GM23248 (cell line): Measurements from ENCODE around the gene ZC3H18. TPM values are rescaled to one million over a fixed set of nuclear protein-coding genes. Genes with fewer than 3 reads are reported as not detected.

Experiments used
- DNase-seq: peaks from one replicate; pipeline ENCODE4 v3.0.0-alpha.2; 2015
- H2AFZ ChIP-seq: fragments of 200-600 bp; sonication (generic); 2 replicates; pipeline ENCODE4 v1.6.1; 2016; ENCODE audit warnings: antibody characterized with exemption
- H3F3A ChIP-seq: fragments of 200-600 bp; sonication (generic); 2 replicates; pipeline ENCODE4 v1.6.1; 2016; ENCODE audit warnings: mild to moderate bottlenecking, antibody characterized with exemption, mixed run types; ENCODE audit not compliant: insufficient read depth
- H3K27ac ChIP-seq: fragments of 200-600 bp; sonication (generic); 2 replicates; pipeline ENCODE4 v1.5.1; 2016; ENCODE audit warnings: mild to moderate bottlenecking
- H3K27me3 ChIP-seq: fragments of 200-600 bp; sonication (generic); replicated peaks from 2 replicates; pipeline ENCODE4 v1.6.1; 2016; ENCODE audit warnings: mild to moderate bottlenecking; ENCODE audit not compliant: insufficient read depth
- H3K36me3 ChIP-seq: fragments of 200-600 bp; sonication (generic); 2 replicates; pipeline ENCODE4 v1.6.1; 2016; ENCODE audit warnings: low read depth, mild to moderate bottlenecking
- H3K4me1 ChIP-seq: fragments of 200-600 bp; sonication (generic); 2 replicates; pipeline ENCODE4 v1.6.1; 2016; ENCODE audit warnings: mild to moderate bottlenecking; ENCODE audit not compliant: insufficient read depth
- H3K4me2 ChIP-seq: fragments of 200-600 bp; sonication (generic); one replicate; pipeline ENCODE4 v1.6.1; 2016; ENCODE audit warnings: mild to moderate bottlenecking; ENCODE audit not compliant: unreplicated experiment
- H3K4me3 ChIP-seq: fragments of 200-600 bp; sonication (generic); 2 replicates; pipeline ENCODE4 v1.5.1; 2016; ENCODE audit warnings: mild to moderate bottlenecking
- H3K79me2 ChIP-seq: fragments of 200-600 bp; sonication (generic); 2 replicates; pipeline ENCODE4 v1.6.1; 2016; ENCODE audit warnings: mild to moderate bottlenecking; ENCODE audit not compliant: insufficient read depth
- H3K9ac ChIP-seq: fragments of 200-600 bp; sonication (generic); 2 replicates; pipeline ENCODE4 v1.6.1; 2016; ENCODE audit warnings: mild to moderate bottlenecking
- H3K9me2 ChIP-seq: fragments of 200-600 bp; sonication (generic); 2 replicates; pipeline ENCODE4 v1.6.1; 2016; ENCODE audit warnings: mixed run types, mild to moderate bottlenecking, moderate library complexity; ENCODE audit not compliant: insufficient read depth
- H3K9me3 ChIP-seq: fragments of 200-600 bp; sonication (generic); one replicate; pipeline ENCODE4 v1.6.1; 2017; ENCODE audit warnings: low read depth
- H4K20me1 ChIP-seq: fragments of 200-600 bp; sonication (generic); 2 replicates; pipeline ENCODE4 v1.6.0; 2016; ENCODE audit not compliant: insufficient read depth
- EZH2 ChIP-seq: fragments of 200-600 bp; sonication (generic); IDR thresholded peaks from 2 replicates; pipeline ENCODE4 v1.6.1; 2018; ENCODE audit warnings: antibody characterized with exemption, mild to moderate bottlenecking; ENCODE audit not compliant: insufficient read depth, poor library complexity, severe bottlenecking
- EZH2phosphoT487 ChIP-seq: fragments of 200-600 bp; sonication (generic); IDR thresholded peaks from 2 replicates; pipeline ENCODE4 v1.6.1; 2018; ENCODE audit warnings: antibody characterized with exemption, moderate library complexity, mild to moderate bottlenecking, low read depth; ENCODE audit not compliant: insufficient read depth
- WGBS, 2 experiments: methylation state at CpG; one replicate each; pipeline ENCODE4 v1.1.6; 2015 to 2017; ENCODE audit warnings: low lambda C conversion rate in 2 of 2, low coverage in 1 of 2; ENCODE audit errors: missing lambda C conversion rate in 2 of 2; 5-methylcytosine and 5-hydroxymethylcytosine counted together
- in situ Hi-C: fragments of 300-500 bp; cut with MboI; formaldehyde crosslinking; loops from 2 replicates; pipeline ENCODE4 v1.15.0; 2020
- polyA plus RNA-seq: library from polyadenylated mRNA; unstranded; fragments of >200 nt; fragmentation: Nextera tagmentation; extraction: Ambion mirVana; gene quantifications from 2 replicates; pipeline ENCODE4 v1.2.1, GENCODE V29; 2016
- total RNA-seq: library from RNA; depleted of rRNA; stranded (reverse); fragments of >200 nt; shearing (Covaris generic); gene quantifications from 2 replicates; pipeline ENCODE4 v1.2.3, GENCODE V29; 2014

ZC3H18 gene
- total and polyA plus RNA-seq, 2 experiments from 2014 or later = 9.7 to 24.9 TPM

DNA sequence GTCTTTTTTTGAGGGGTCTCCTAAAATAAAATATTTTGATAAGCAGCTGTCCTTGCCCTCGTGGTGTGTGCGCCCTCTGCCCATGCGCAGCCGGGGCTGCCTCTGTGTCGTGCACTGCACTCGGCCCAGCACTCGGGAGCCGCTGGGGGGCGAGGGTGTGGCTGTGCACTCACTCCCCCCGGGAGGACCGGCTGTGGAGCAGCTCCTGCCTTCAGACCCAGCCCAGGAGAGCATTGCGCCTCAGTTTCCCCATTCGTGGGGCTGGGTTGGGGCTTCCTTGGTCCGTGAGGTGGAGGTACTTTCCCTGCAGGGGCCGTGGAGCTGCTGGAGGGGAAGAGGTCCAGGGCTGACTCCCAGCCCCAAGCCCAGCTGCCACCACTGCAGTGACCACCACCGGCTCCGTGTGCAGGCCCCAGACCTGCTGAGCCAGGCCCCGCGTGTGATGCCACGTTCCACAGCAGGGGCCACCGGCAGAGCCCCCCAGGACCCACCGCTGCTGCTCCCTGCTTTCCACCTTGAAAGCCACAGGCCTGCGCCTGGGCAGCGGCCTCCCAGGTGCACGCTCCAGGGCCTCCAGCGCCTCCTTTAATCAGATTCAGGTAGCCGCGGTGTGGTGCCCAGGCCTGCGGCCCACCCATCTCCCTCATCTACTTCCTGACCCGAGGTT is 61.9 kb downstream of the ZC3H18 start:
- Histone ChIP-seq H3K27ac (no peak overlapping the region), H2AFZ (no peak overlapping the region), H3K9ac (no peak overlapping the region), H3F3A (no peaks in the 10 kb centered on the region), H3K9me3 (no peaks in the 10 kb centered on the region), H4K20me1 (no peaks in the 10 kb centered on the region), H3K9me2 (no peaks in the 10 kb centered on the region), H3K4me2 (no peak overlapping the region), H3K4me1 (no peaks in the 10 kb centered on the region; the same call in 1 of the 2 replicates), H3K79me2 (no peaks in the 10 kb centered on the region), H3K27me3 (no peaks in the 10 kb centered on the region), H3K36me3 (no peaks in the 10 kb centered on the region), H3K4me3 (no peak overlapping the region)
- TF ChIP-seq EZH2phosphoT487 (no peak), EZH2 (no peak)
- DNase-seq = no peak
- in situ Hi-C loops = no loop called here
- WGBS, 2 experiments = 94 to 95% methylated on average over 26 to 29 of the region's 30 CpGs

DNA sequence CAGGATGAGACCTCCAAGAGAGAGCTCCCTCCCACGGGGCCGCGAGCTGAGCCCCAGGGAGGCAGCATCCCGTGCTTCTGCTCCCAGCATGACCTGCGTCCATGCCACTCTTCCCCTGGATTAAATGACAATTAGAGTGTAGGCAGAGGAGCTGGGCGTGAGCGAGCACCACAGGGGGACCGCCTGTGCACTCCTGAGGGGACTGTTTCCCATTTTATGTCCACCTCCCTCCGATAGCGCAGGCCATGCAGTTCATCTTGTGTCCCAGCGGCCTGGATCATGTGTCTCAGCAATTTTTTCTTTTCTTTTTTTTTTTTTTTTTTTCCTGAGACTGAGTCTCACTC is 62.4 kb downstream of the ZC3H18 start:
- no peak overlapping the region for H2AFZ ChIP-seq
- TF ChIP-seq EZH2 = no peak
- TF ChIP-seq EZH2phosphoT487 = no peak
- no peaks in the 10 kb centered on the region for H3K27me3 ChIP-seq
- no peaks in the 10 kb centered on the region for H3K9me3 ChIP-seq
- WGBS, 2 experiments = 94 to 97% methylated on average over 9 to 11 of the region's 11 CpGs
- no peaks in the 10 kb centered on the region for H3K9me2 ChIP-seq
- in situ Hi-C loops = no loop called here
- H3K36me3 ChIP-seq = no peaks in the 10 kb centered on the region
- no peaks in the 10 kb centered on the region; the same call in 1 of the 2 replicates for H3K4me1 ChIP-seq
- no peak overlapping the region for H3K9ac ChIP-seq
- H4K20me1 ChIP-seq = no peaks in the 10 kb centered on the region
- no peaks in the 10 kb centered on the region for H3K79me2 ChIP-seq
- H3K27ac ChIP-seq = no peak overlapping the region
- H3K4me2 ChIP-seq = no peak overlapping the region
- DNase-seq = no peak
- no peaks in the 10 kb centered on the region for H3F3A ChIP-seq
- no peak overlapping the region for H3K4me3 ChIP-seq

DNA sequence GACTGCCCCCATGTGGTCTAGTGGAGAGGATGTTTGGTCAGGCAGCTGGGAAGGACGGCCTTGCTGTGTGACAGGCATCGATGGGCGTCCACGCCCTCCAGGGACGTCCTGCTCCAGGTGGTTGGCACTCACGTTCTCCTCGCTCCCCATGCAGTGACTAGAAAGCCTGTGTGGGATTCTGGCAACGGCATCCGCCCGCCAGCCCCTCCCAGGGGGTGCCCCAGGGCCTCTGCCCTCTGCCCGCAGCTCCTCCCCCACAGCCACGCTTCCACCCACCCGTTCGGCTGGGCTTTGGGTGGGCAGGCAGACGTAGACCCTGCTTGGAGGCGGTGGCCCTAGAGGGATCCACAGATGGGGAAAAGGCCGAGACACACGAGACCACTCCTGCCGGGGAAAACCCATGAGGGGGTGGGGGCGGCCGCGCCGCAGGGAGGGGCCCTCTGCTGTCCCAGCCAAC is 63.5 kb downstream of the ZC3H18 start:
- TF ChIP-seq EZH2phosphoT487 = no peak
- TF ChIP-seq EZH2 = no peak
- H3K79me2 ChIP-seq = no peaks in the 10 kb centered on the region
- in situ Hi-C loops = no loop called here
- H3K4me3 ChIP-seq = no peak overlapping the region
- H2AFZ ChIP-seq = no peak overlapping the region
- H3K4me1 ChIP-seq = no peaks in the 10 kb centered on the region; the same call in 1 of the 2 replicates
- H3K9me3 ChIP-seq = no peaks in the 10 kb centered on the region
- H3K36me3 ChIP-seq = no peaks in the 10 kb centered on the region
- no peaks in the 10 kb centered on the region for H3K9me2 ChIP-seq
- no peak overlapping the region for H3K9ac ChIP-seq
- no peak overlapping the region for H3K4me2 ChIP-seq
- no peaks in the 10 kb centered on the region for H3F3A ChIP-seq
- no peaks in the 10 kb centered on the region for H4K20me1 ChIP-seq
- peak; percentile 56 for DNase-seq
- 76 to 87% methylated on average over 13 to 23 of the region's 23 CpGs for WGBS, 2 experiments
- no peak overlapping the region for H3K27ac ChIP-seq
- 0 out of 2 replicates have a peak, but pooled peaks cover 8% of the 10 kb centered on the region for H3K27me3 ChIP-seq

DNA sequence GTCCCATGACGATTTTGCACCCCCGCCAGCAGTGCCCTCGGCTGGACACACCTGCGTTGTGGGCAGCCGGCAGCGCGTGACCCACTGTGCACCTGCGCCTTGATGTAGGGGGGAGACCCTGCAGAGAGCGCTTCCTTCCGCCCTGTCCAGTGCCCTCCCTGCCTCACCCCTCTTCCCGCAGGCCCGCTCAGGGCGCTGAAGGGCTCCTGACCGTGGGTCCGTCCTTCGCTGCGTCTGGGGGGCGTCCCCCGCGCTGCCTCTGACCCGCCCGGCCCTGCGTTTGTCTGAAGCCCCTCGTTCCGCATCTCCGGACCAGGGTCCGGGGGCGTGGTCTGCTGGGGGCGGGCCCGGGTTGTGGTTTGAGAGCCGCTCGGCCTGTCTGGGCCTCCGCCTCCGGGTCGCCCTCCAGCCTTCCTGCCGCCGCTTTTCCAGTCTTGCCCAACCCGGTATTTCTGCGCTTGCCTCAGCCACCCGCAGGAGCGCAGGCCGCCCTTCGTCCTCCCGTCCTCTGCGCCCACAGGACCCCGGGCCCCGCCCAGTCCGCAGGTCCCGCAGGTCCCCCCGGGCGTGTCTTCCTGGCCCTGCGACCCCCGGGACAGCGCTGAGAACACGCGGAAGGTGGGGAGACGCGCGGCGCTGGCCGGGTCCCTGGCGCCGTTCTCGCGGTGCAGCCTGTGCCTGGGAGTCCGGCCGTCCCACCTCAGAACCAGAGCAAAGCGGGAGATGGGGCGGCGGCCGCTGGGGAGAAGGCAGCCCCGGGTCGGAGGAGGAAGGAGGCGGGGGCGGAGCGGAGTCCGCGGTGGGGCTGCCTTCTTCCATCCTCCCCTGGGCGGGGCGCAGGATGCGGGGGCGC is 64.2 kb downstream of the ZC3H18 start:
- Histone ChIP-seq H2AFZ (peak overlapping the region; percentile 84), H3K79me2 (no peaks in the 10 kb centered on the region), H3K9ac (peak overlapping the region; percentile 80), H4K20me1 (no peaks in the 10 kb centered on the region), H3K4me1 (no peaks in the 10 kb centered on the region; the same call in 1 of the 2 replicates), H3K36me3 (no peaks in the 10 kb centered on the region), H3K27me3 (peaks cover 13% of the 10 kb centered on the region), H3K27ac (peak overlapping the region; percentile 43; the same call in 1 of the 2 replicates), H3K9me2 (no peaks in the 10 kb centered on the region), H3K9me3 (no peaks in the 10 kb centered on the region), H3K4me2 (peak overlapping the region; percentile 87), H3K4me3 (peak overlapping the region; percentile 78), H3F3A (no peaks in the 10 kb centered on the region)
- 10 to 17% methylated on average over 31 to 81 of the region's 82 CpGs for WGBS, 2 experiments
- TF ChIP-seq EZH2 = no peak
- no peak for TF ChIP-seq EZH2phosphoT487
- DNase-seq = peak; percentile 80
- in situ Hi-C loops = no loop called here
